MM.1S (cell line): ENCODE measurements around the gene MPZL2.
A peak's percentile ranks its signal among the peaks of the same experiment; 100 is the strongest.

Experiments
- DNase-seq: peaks from one replicate; pipeline ENCODE4 v3.0.0-alpha.2; 2015
- H2AFZ ChIP-seq: fragments of 300-600 bp; sonication (generic); 2 replicates; pipeline ENCODE4 v1.6.0; 2016; ENCODE audit warnings: antibody characterized with exemption, low read length
- H3F3A ChIP-seq: fragments of 300-600 bp; sonication (generic); 2 replicates; pipeline ENCODE4 v1.6.1; 2016; ENCODE audit warnings: mild to moderate bottlenecking, antibody characterized with exemption, low read length, moderate library complexity, mixed read lengths; ENCODE audit not compliant: insufficient read depth
- H3K27ac ChIP-seq: fragments of 300-600 bp; sonication (generic); 2 replicates; pipeline ENCODE4 v1.5.1; 2016; ENCODE audit warnings: mild to moderate bottlenecking, low read length
- H3K27me3 ChIP-seq: fragments of 300-600 bp; sonication (generic); replicated peaks from 2 replicates; pipeline ENCODE4 v1.6.0; 2016; ENCODE audit warnings: low read length; ENCODE audit not compliant: insufficient read depth
- H3K36me3 ChIP-seq: fragments of 300-600 bp; sonication (generic); replicated peaks from 2 replicates; pipeline ENCODE4 v1.6.1; 2016; ENCODE audit warnings: mild to moderate bottlenecking, low read length, mixed read lengths; ENCODE audit not compliant: insufficient read depth
- H3K4me1 ChIP-seq: fragments of 300-600 bp; sonication (generic); 2 replicates; pipeline ENCODE4 v1.6.1; 2016; ENCODE audit warnings: low read length, mixed read lengths
- H3K4me2 ChIP-seq: fragments of 300-600 bp; sonication (generic); 2 replicates; pipeline ENCODE4 v1.6.0; 2016; ENCODE audit warnings: low read depth, low read length
- H3K4me3 ChIP-seq: fragments of 300-600 bp; sonication (generic); 2 replicates; pipeline ENCODE4 v1.5.1; 2016; ENCODE audit warnings: low read length, mixed read lengths
- H3K79me2 ChIP-seq: fragments of 300-600 bp; sonication (generic); 2 replicates; pipeline ENCODE4 v1.6.1; 2016; ENCODE audit warnings: mixed run types, low read length, mixed read lengths
- H3K9ac ChIP-seq: fragments of 300-600 bp; sonication (generic); 2 replicates; pipeline ENCODE4 v1.6.1; 2016; ENCODE audit warnings: low read length, mixed read lengths
- H3K9me2 ChIP-seq: fragments of 300-600 bp; sonication (generic); replicated peaks from 2 replicates; pipeline ENCODE4 v1.6.1; 2016; ENCODE audit warnings: mild to moderate bottlenecking, low read length, mixed read lengths; ENCODE audit not compliant: insufficient read depth
- H3K9me3 ChIP-seq: fragments of 300-600 bp; sonication (generic); replicated peaks from 2 replicates; pipeline ENCODE4 v1.6.1; 2016; ENCODE audit warnings: mild to moderate bottlenecking, low read length, mixed read lengths; ENCODE audit not compliant: insufficient read depth
- H4K20me1 ChIP-seq: fragments of 300-600 bp; sonication (generic); 2 replicates; pipeline ENCODE4 v1.6.1; 2016; ENCODE audit warnings: mild to moderate bottlenecking, low read length, moderate library complexity, mixed read lengths; ENCODE audit not compliant: insufficient read depth
- EZH2 ChIP-seq: fragments of 300-600 bp; sonication (generic); optimal IDR thresholded peaks from 2 replicates; pipeline ENCODE3; 2017; ENCODE audit warnings: low read depth, mild to moderate bottlenecking, antibody characterized with exemption, low read length, mixed read lengths
- EZH2phosphoT487 ChIP-seq: fragments of 300-600 bp; sonication (generic); IDR thresholded peaks from 2 replicates; pipeline ENCODE4 v1.6.1; 2018; ENCODE audit warnings: antibody characterized with exemption, low read length
- TF ChIP-seq, protein P1 (sequence below): fragments of 300-600 bp; sonication (generic); IDR thresholded peaks from 2 replicates; pipeline ENCODE4 v1.5.1; 2016; ENCODE audit warnings: antibody characterized with exemption, low read length, mixed read lengths

Gene MPZL2

DNA sequence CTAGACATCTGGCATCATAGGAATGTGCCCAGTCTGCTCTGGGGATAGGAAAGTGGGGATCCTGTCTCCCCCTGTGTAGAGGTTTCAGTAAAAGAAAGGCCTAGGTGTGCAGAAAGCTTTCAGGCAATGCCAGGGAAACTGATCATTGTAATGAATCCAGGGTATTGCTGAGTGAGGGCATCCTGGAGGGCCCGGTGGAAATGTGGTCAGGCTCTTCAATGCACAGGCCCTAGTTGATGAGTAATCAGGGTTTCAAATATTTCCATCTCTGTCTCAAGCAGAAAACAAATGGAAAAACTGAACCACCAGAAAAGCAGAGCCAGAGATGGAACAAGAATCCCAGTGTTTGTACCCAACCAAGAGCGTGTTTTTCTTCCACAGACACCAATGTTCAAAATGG is 42.5 kb upstream of the MPZL2 start:
- DNase-seq: no peak
- Histone ChIP-seq H2AFZ (no peak overlapping the region), H3K36me3 (no peaks in the 10 kb centered on the region), H3K4me2 (no peak overlapping the region), H3K79me2 (no peaks in the 10 kb centered on the region), H3K9ac (no peak overlapping the region), H3K4me1 (peaks cover 10% of the 10 kb centered on the region), H3K4me3 (no peak overlapping the region), H3K9me2 (no peaks in the 10 kb centered on the region), H4K20me1 (no peaks in the 10 kb centered on the region), H3K9me3 (no peaks in the 10 kb centered on the region), H3F3A (no peaks in the 10 kb centered on the region), H3K27me3 (no peaks in the 10 kb centered on the region), H3K27ac (no peak overlapping the region)
- TF ChIP-seq, protein P1, sequence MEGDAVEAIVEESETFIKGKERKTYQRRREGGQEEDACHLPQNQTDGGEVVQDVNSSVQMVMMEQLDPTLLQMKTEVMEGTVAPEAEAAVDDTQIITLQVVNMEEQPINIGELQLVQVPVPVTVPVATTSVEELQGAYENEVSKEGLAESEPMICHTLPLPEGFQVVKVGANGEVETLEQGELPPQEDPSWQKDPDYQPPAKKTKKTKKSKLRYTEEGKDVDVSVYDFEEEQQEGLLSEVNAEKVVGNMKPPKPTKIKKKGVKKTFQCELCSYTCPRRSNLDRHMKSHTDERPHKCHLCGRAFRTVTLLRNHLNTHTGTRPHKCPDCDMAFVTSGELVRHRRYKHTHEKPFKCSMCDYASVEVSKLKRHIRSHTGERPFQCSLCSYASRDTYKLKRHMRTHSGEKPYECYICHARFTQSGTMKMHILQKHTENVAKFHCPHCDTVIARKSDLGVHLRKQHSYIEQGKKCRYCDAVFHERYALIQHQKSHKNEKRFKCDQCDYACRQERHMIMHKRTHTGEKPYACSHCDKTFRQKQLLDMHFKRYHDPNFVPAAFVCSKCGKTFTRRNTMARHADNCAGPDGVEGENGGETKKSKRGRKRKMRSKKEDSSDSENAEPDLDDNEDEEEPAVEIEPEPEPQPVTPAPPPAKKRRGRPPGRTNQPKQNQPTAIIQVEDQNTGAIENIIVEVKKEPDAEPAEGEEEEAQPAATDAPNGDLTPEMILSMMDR: no peak
- no peak for TF ChIP-seq EZH2phosphoT487
- TF ChIP-seq EZH2: no peak

DNA sequence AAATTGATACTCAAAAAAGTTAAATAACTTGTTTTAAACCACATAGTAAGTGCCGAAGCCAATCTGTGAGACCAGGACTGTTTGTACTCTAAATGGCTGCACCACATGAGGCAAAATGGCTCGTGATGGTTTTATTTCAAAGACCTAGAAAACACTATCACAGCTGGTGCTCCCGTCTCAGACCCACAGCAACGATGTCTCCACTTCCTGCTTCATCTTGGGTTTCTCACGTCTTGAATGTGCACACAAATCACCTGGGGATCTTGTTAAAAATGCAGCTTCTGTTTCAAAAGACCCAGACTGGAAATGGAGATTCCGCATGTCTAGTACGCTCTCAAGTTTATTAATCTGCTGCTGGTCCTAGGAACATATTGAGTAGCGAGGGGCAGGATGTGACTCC is 41.6 kb upstream of the MPZL2 start:
- TF ChIP-seq, protein P1: no peak
- TF ChIP-seq EZH2: no peak
- no peak for TF ChIP-seq EZH2phosphoT487

DNA sequence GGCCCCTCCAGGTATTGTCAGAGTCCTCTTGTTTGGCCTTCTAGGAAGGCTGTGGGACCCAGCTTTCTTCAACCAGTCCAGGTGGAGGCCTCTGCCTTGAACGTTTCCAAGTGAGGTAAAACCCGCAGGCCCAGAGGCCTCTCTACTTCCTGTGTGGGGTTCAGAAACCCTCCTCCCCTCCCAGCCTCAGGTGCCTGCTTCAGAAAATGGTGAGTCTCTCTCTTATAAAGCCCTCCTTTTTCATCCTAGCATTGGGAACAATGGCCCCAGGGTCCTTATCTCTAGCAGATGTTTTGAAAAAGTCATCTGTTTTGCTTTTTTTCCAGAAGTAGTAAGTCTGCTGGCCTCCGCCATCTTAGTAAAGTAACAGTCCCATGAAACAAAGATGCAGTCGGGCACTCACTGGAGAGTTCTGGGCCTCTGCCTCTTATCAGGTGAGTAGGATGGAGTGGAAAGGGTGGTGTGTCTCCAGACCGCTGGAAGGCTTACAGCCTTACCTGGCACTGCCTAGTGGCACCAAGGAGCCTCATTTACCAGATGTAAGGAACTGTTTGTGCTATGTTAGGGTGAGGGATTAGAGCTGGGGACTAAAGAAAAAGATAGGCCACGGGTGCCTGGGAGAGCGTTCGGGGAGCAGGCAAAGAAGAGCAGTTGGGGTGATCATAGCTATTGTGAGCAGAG is 40.6 kb upstream of the MPZL2 start, which contains the start of gene CD3E:
Gene CD3E, plus strand, starts transcription at position 163 of the 681 bp plus-strand sequence. Its CDS starts 223 bp downstream, at position 386.
- Histone ChIP-seq H3K36me3 (no peaks in the 10 kb centered on the region), H3K4me3 (no peak within 1 kb of the TSS), H3F3A (no peaks in the 10 kb centered on the region), H3K9ac (no peak within 1 kb of the TSS), H3K79me2 (no peaks in the 10 kb centered on the region), H3K9me2 (no peaks in the 10 kb centered on the region), H3K9me3 (no peaks in the 10 kb centered on the region), H3K27ac (no peak within 1 kb of the TSS), H3K4me2 (peak within 1 kb of the TSS; percentile 23; the same call in 1 of the 2 replicates), H3K27me3 (no peaks in the 10 kb centered on the region), H4K20me1 (no peaks in the 10 kb centered on the region), H2AFZ (peak within 1 kb of the TSS; percentile 59), H3K4me1 (peaks cover 10% of the 10 kb centered on the region)
- TF ChIP-seq EZH2 (no peak), EZH2phosphoT487 (no peak)
- TF ChIP-seq, protein P1: no peak
- DNase-seq: peak; percentile 42

More for the DNA sequence above, 41.6 kb upstream of the MPZL2 start:
- Histone ChIP-seq H3K27ac (no peak overlapping the region), H3K79me2 (no peaks in the 10 kb centered on the region), H3K4me2 (no peak overlapping the region), H3K4me3 (no peak overlapping the region), H3K36me3 (no peaks in the 10 kb centered on the region), H2AFZ (no peak overlapping the region), H3K4me1 (peaks cover 10% of the 10 kb centered on the region), H3K27me3 (no peaks in the 10 kb centered on the region), H3F3A (no peaks in the 10 kb centered on the region), H3K9ac (no peak overlapping the region), H3K9me3 (no peaks in the 10 kb centered on the region), H3K9me2 (no peaks in the 10 kb centered on the region), H4K20me1 (no peaks in the 10 kb centered on the region)
- no peak for DNase-seq
